Astrocyte (in vitro differentiated cells and primary cell): ENCODE data around the gene TRAFD1.

ENCODE experiments used
- CTCF ChIP-seq: IDR thresholded peaks from 2 replicates; pipeline ENCODE4 v1.5.1; 2011; ENCODE audit warnings: low read depth, mild to moderate bottlenecking, inconsistent platforms, low read length, moderate library complexity; ENCODE audit not compliant: insufficient read depth
- EZH2 ChIP-seq: IDR thresholded peaks from 2 replicates; pipeline ENCODE4 v1.6.1; 2012; ENCODE audit warnings: mild to moderate bottlenecking, low read length, inconsistent platforms; ENCODE audit not compliant: insufficient read depth

GRCh38 chr12:112126000-112126438, 659 bp downstream of the TRAFD1 start:
- no peak for TF ChIP-seq CTCF
- no peak for TF ChIP-seq EZH2
